ENCODE measurements around the gene NEUROG1. TPM values are rescaled to one million over a fixed set of nuclear protein-coding genes. Genes with fewer than 3 reads are reported as not detected.
A peak's percentile ranks its signal among the peaks of the same experiment; 100 is the strongest.

The NEUROG1 gene
- polyA plus RNA-seq, 3 donors, result not detected

DNA sequence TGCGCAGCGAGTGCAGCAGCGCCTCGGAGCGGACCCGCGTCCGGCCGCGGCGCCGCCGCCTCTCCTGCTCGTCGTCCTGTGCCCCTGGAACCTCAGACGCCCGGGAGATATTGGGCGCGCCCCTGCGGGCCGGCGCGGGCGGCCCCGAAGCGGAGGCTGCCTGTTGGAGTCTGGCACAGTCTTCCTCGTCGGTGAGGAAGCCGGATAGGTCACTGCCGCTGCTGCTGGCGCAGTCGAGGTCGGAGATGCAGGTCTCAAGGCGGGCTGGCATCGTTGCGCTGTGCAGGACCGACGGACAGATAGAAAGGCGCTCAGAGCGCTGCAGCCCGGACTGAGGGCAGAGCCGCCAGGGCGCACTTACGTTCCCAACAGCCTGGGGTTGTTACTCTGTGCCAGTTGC is 344 bp downstream of the NEUROG1 start:
- WGBS (ENCODE audit: insufficient coverage), result 2% methylated on average over 43 of the region's 44 CpGs
- Histone ChIP-seq H3K9me3 (replicated peaks in 1 of 2; ENCODE audit: control insufficient read depth in 1 of 2, insufficient read depth in 1 of 2, low read length in 2 of 2) (peaks cover 0 to 29% of the 10 kb centered on the region in 2 donors), H3K27ac (ENCODE audit: low read depth in 1 of 2, low read length in 2 of 2) (no peak overlapping the region), H2AFZ (ENCODE audit: insufficient read depth, low read depth, low read length, poor library complexity, severe bottlenecking) (peak overlapping the region; percentile 13), H3K9ac (ENCODE audit: insufficient read depth, low read length, poor library complexity, severe bottlenecking) (no peak overlapping the region), H3K4me1 (ENCODE audit: control insufficient read depth in 1 of 2, insufficient read depth in 2 of 2, low read length in 2 of 2) (peaks cover 5 to 8% of the 10 kb centered on the region in 2 donors), H3K4me2 (replicated peaks; ENCODE audit: extremely low read depth, low read length, poor library complexity, severe bottlenecking) (peak overlapping the region; percentile 34), H3K36me3 (replicated peaks in 1 of 2; ENCODE audit: control insufficient read depth in 1 of 2, insufficient read depth in 2 of 2, low read length in 2 of 2) (no peaks in the 10 kb centered on the region), H4K20me1 (ENCODE audit: insufficient read depth, low read length) (no peaks in the 10 kb centered on the region), H3K27me3 (ENCODE audit: control insufficient read depth in 2 of 2, insufficient read depth in 2 of 2, low read length in 2 of 2) (peaks cover 88 to 97% of the 10 kb centered on the region in 2 donors), H3K4me3 (replicated peaks in 1 of 3; ENCODE audit: low read depth in 2 of 3, low read length in 3 of 3) (no peak overlapping the region), H3K79me2 (ENCODE audit: insufficient read depth, low read length) (no peaks in the 10 kb centered on the region)
- TF ChIP-seq, protein P1, sequence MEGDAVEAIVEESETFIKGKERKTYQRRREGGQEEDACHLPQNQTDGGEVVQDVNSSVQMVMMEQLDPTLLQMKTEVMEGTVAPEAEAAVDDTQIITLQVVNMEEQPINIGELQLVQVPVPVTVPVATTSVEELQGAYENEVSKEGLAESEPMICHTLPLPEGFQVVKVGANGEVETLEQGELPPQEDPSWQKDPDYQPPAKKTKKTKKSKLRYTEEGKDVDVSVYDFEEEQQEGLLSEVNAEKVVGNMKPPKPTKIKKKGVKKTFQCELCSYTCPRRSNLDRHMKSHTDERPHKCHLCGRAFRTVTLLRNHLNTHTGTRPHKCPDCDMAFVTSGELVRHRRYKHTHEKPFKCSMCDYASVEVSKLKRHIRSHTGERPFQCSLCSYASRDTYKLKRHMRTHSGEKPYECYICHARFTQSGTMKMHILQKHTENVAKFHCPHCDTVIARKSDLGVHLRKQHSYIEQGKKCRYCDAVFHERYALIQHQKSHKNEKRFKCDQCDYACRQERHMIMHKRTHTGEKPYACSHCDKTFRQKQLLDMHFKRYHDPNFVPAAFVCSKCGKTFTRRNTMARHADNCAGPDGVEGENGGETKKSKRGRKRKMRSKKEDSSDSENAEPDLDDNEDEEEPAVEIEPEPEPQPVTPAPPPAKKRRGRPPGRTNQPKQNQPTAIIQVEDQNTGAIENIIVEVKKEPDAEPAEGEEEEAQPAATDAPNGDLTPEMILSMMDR (IDR thresholded peaks at IDR 0.05), result no peak
- H3K9me3 Mint-ChIP-seq, result peaks cover 0 to 21% (median 10%) of the 10 kb centered on the region in 7 donors
- peak overlapping the region in 1 of 2 donors; percentile 88 for H3K4me3 Mint-ChIP-seq
- intact Hi-C loops (cut with micrococcal nuclease), result no loop called here
- H3K36me3 Mint-ChIP-seq, result no peaks in the 10 kb centered on the region
- peaks cover 95 to 99% (median 96%) of the 10 kb centered on the region in 3 donors for H3K27me3 Mint-ChIP-seq (ENCODE audit: low read depth in 3 of 3)
- no peak for DNase-seq
- H3K4me1 Mint-ChIP-seq, result peaks cover 13% of the 10 kb centered on the region
- H3K27ac Mint-ChIP-seq, result no peak overlapping the region

DNA sequence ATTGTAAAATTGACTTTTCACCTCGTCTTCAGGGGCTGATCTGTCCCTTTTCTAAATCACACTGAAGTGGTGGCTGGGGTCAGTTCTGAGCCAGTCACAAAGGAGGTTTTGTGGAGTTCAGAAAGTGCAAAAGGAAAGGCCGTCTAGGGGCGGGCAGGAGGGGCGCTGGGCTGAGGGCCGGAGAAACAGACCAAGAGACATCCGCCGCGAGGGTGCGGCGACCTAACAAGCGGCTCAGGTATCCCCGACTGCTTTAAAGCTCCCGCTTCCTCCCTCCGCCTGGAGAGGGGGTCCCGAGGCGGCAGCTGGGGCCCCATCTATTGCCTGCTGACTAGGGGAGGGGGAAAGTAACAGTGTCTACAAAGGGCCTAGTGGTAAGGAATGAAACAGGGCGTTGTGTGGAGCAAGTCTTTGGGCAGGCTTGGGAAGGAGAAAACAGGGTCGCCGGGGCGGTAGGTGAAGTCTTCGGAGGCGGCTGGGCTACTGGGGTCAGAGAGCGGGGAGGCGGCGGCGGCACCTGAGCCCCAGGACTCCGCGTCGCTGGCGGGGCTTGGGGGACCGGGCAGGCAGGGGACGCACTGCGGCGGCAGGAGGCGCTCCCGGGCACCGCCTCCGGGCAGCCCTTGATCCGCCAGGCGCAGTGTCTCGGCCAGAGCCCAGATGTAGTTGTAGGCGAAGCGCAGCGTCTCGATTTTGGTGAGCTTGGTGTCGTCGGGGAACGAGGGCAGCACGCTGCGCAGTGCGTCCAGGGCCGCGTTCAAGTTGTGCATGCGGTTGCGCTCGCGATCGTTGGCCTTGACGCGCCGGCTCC is 950 bp downstream of the NEUROG1 start:
- Mint-ChIP-seq H3K27me3 (ENCODE audit: low read depth in 3 of 3) (peaks cover 93 to 99% (median 94%) of the 10 kb centered on the region in 3 donors), H3K4me1 (peaks cover 13% of the 10 kb centered on the region), H3K9me3 (peaks cover 0 to 22% (median 12%) of the 10 kb centered on the region in 7 donors), H3K27ac (no peak overlapping the region), H3K36me3 (no peaks in the 10 kb centered on the region), H3K4me3 (peak overlapping the region; percentile 20 to 88)
- H3K27me3 ChIP-seq (ENCODE audit: control insufficient read depth in 2 of 2, insufficient read depth in 2 of 2, low read length in 2 of 2), result peaks cover 87 to 97% of the 10 kb centered on the region in 2 donors
- TF ChIP-seq, protein P1 (IDR thresholded peaks at IDR 0.05), result no peak
- H3K4me3 ChIP-seq (replicated peaks in 1 of 3; ENCODE audit: low read depth in 2 of 3, low read length in 3 of 3), result no peak overlapping the region
- H4K20me1 ChIP-seq (ENCODE audit: insufficient read depth, low read length), result no peaks in the 10 kb centered on the region
- peak overlapping the region; percentile 34 for H3K4me2 ChIP-seq (replicated peaks; ENCODE audit: extremely low read depth, low read length, poor library complexity, severe bottlenecking)
- peaks cover 0 to 29% of the 10 kb centered on the region in 2 donors for H3K9me3 ChIP-seq (replicated peaks in 1 of 2; ENCODE audit: control insufficient read depth in 1 of 2, insufficient read depth in 1 of 2, low read length in 2 of 2)
- WGBS (ENCODE audit: insufficient coverage), result 3% methylated on average over 58 of the region's 61 CpGs
- no peaks in the 10 kb centered on the region for H3K79me2 ChIP-seq (ENCODE audit: insufficient read depth, low read length)
- DNase-seq, result no peak
- H3K27ac ChIP-seq (ENCODE audit: low read depth in 1 of 2, low read length in 2 of 2), result no peak overlapping the region
- no peak overlapping the region for H2AFZ ChIP-seq (ENCODE audit: insufficient read depth, low read depth, low read length, poor library complexity, severe bottlenecking)
- H3K9ac ChIP-seq (ENCODE audit: insufficient read depth, low read length, poor library complexity, severe bottlenecking), result no peak overlapping the region
- peaks cover 5 to 8% of the 10 kb centered on the region in 2 donors for H3K4me1 ChIP-seq (ENCODE audit: control insufficient read depth in 1 of 2, insufficient read depth in 2 of 2, low read length in 2 of 2)
- no peaks in the 10 kb centered on the region for H3K36me3 ChIP-seq (replicated peaks in 1 of 2; ENCODE audit: control insufficient read depth in 1 of 2, insufficient read depth in 2 of 2, low read length in 2 of 2)
- intact Hi-C loops (cut with micrococcal nuclease), result no loop called here
